ENCODE results near the gene RGS9.

Gene RGS9

DNA sequence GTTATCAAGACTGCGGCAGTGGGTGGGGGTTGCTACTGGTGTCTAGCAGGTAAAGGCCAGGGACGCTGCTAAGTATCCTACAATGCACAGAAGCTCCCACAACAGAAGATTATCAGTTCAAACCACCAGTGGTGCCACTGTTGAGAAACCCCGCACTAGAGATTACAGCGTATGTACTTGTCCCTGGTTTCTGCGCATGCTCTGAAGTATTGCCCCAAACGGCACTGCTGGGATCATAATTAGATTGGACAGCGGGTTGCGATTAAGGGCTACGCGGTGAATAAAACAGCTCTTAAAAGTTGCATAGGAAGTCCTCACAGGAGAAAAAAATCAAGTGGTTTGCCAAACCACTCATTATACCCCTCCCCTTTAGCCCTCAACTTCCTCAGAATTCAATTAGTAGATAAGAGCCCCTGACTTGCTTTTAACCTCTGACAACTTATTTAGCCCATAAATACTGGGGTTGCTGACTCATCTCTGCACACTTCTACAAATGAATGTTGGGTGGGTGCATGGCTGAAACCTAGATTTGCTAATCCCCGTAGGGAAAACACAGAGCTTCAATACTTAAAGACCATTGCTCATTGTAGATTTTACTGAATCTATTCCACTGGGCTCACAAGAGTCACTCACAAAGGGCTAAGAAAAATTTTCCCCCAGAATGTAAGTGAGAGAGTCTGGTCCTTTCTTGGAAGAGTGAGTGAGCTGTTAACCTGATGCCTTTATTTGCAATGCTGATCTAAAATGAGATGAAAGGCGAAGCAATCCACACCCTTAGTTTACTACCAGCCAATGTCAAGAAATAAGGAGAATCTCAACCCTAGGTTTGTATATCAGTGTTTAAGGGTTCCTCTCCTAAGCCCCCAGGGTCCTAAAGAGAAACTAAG lies 91.8 kb downstream of the RGS9 start:
- H3K9ac ChIP-seq (ENCODE audit: low read depth, low read length): no peak overlapping the region
- H3K4me3 ChIP-seq (ENCODE audit: low read depth, low read length): no peak overlapping the region
- H3K36me3 ChIP-seq (ENCODE audit: control insufficient read depth, insufficient read depth, low read length): no peaks in the 10 kb centered on the region
- no peaks in the 10 kb centered on the region for H3K4me1 ChIP-seq (ENCODE audit: control insufficient read depth, insufficient read depth, low read length)
- H3K27me3 ChIP-seq (ENCODE audit: control insufficient read depth, insufficient read depth, low read length): no peaks in the 10 kb centered on the region
- H3K9me3 ChIP-seq (ENCODE audit: control insufficient read depth, insufficient read depth, low read length): no peaks in the 10 kb centered on the region

DNA sequence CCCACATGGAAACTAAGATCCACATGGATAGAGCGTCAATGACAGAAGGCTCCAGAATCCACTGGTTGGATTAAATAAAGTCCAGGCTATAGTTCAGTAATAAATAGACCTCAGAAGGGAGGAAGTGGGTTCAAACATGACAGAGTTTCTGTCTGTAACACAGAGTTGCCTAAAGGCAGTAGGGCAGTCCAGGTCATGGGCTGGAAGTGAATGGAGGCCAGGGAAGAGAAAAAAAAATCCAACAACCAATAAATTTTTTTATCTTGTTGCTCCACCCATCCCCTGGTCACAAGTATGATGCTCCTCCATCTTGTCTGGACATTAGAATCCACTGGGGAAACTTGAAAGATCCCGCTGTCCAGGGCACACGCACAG lies 92.4 kb downstream of the RGS9 start:
- no peaks in the 10 kb centered on the region for H3K36me3 ChIP-seq (ENCODE audit: control insufficient read depth, insufficient read depth, low read length)
- H3K4me1 ChIP-seq (ENCODE audit: control insufficient read depth, insufficient read depth, low read length): no peaks in the 10 kb centered on the region
- no peak overlapping the region for H3K4me3 ChIP-seq (ENCODE audit: low read depth, low read length)

DNA sequence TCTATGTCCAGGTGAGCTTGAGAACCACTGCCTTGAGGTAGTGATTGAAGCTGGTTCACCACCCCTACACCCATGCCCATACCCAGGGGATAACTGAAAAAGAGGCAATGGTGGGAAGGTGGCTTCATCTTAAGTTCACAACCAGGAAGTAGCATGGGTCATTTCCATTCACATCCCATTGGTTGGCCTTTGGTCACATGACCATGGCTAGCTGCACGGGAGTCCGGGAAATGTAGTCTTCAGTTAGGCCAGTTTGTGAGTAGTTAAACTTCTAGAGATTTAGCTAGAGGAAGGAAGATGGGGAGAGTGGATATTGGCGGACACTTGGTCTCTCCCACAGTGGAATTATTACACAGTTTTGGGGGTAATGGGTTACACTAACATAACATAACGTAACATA lies 92.9 kb downstream of the RGS9 start:
- Histone ChIP-seq H3K4me3 (ENCODE audit: low read depth, low read length) (no peak overlapping the region), H3K36me3 (ENCODE audit: control insufficient read depth, insufficient read depth, low read length) (no peaks in the 10 kb centered on the region), H3K9me3 (ENCODE audit: control insufficient read depth, insufficient read depth, low read length) (no peaks in the 10 kb centered on the region), H3K9ac (ENCODE audit: low read depth, low read length) (no peak overlapping the region), H3K27me3 (ENCODE audit: control insufficient read depth, insufficient read depth, low read length) (no peaks in the 10 kb centered on the region), H3K4me1 (ENCODE audit: control insufficient read depth, insufficient read depth, low read length) (no peaks in the 10 kb centered on the region)

More for the DNA sequence above, 92.4 kb downstream of the RGS9 start:
- H3K9ac ChIP-seq (ENCODE audit: low read depth, low read length): no peak overlapping the region
- H3K9me3 ChIP-seq (ENCODE audit: control insufficient read depth, insufficient read depth, low read length): no peaks in the 10 kb centered on the region
- no peaks in the 10 kb centered on the region for H3K27me3 ChIP-seq (ENCODE audit: control insufficient read depth, insufficient read depth, low read length)

DNA sequence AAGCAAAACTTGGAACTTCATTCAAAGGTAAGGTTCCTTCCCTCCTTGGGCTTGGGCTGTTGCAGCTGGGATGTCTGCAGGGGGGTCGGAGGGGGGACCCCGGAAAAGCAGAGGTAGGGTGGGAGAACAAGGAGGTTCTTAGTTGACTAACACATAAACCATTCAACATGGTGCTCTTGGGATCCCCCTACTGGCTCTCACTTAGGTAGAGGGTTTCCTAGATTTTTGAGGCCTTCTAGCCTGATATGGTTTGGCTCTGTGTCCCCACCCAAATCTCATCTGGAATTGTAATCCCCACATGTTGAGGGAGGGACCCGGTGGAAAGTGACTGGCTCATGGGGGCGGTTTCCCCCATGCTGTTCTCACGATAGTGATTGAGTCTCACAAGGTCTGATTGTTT lies 93.9 kb downstream of the RGS9 start:
- Histone ChIP-seq H3K9ac (ENCODE audit: low read depth, low read length) (no peak overlapping the region), H3K9me3 (ENCODE audit: control insufficient read depth, insufficient read depth, low read length) (no peaks in the 10 kb centered on the region), H3K36me3 (ENCODE audit: control insufficient read depth, insufficient read depth, low read length) (no peaks in the 10 kb centered on the region), H3K4me1 (ENCODE audit: control insufficient read depth, insufficient read depth, low read length) (no peaks in the 10 kb centered on the region), H3K4me3 (ENCODE audit: low read depth, low read length) (no peak overlapping the region), H3K27me3 (ENCODE audit: control insufficient read depth, insufficient read depth, low read length) (no peaks in the 10 kb centered on the region)

DNA sequence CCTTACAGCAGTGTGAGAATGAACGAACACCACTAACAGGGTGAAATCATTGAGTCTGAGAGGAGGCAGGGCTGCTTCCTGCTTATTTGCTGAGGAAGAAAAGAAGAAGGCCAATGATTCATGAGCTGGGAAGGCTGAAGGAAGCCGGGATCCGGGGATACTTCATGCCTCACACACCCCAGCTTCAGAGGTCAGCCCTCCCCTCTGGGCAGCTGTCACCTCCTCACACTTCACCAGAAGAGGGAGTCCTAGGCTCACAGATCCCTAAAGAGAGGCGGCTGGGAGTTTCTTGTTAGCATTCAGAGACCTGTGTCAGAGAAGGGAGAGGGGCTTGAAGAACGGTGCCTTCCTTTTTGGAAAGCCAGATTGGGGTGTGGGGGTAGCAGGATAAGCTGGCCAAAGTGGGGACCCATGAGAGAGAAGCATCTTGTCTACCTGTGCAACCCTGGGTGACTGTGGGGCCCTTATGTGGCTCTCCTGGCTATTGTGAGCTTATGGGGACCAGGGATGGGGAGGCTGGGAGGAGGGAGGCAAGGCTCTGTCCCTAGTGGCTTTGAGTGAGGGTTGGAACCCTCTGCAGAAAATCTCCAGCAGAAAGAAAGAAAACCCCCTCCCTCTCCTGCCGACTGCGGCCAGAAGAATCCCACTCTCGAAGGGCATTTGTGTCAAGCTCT lies 94.6 kb downstream of the RGS9 start:
- no peak overlapping the region for H3K9ac ChIP-seq (ENCODE audit: low read depth, low read length)
- H3K4me1 ChIP-seq (ENCODE audit: control insufficient read depth, insufficient read depth, low read length): no peaks in the 10 kb centered on the region
- no peaks in the 10 kb centered on the region for H3K9me3 ChIP-seq (ENCODE audit: control insufficient read depth, insufficient read depth, low read length)
- no peaks in the 10 kb centered on the region for H3K27me3 ChIP-seq (ENCODE audit: control insufficient read depth, insufficient read depth, low read length)
- no peaks in the 10 kb centered on the region for H3K36me3 ChIP-seq (ENCODE audit: control insufficient read depth, insufficient read depth, low read length)
- H3K4me3 ChIP-seq (ENCODE audit: low read depth, low read length): no peak overlapping the region

DNA sequence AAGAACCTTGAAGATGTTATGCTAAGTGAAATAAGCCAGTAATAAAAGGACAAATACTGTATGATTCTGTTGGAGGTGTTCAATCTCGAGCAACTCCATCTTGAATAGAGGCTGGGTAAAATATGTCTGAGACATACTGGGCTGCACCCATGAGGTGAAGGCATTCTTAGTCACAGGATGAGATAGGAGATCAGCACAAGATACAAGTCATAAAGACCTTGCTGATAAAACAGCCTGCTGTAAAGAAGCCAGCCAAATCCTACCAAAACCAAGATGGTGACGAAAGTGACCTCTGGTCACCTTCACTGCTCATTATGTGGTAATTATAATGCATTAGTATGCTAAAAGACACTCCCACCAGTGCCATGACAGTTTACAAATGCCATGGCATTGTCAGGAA lies 98.1 kb downstream of the RGS9 start:
- H3K4me1 ChIP-seq (ENCODE audit: control insufficient read depth, insufficient read depth, low read length): no peaks in the 10 kb centered on the region
- H3K4me3 ChIP-seq (ENCODE audit: low read depth, low read length): no peak overlapping the region
- no peaks in the 10 kb centered on the region for H3K36me3 ChIP-seq (ENCODE audit: control insufficient read depth, insufficient read depth, low read length)
- no peaks in the 10 kb centered on the region for H3K9me3 ChIP-seq (ENCODE audit: control insufficient read depth, insufficient read depth, low read length)
- no peaks in the 10 kb centered on the region for H3K27me3 ChIP-seq (ENCODE audit: control insufficient read depth, insufficient read depth, low read length)
- H3K9ac ChIP-seq (ENCODE audit: low read depth, low read length): no peak overlapping the region

DNA sequence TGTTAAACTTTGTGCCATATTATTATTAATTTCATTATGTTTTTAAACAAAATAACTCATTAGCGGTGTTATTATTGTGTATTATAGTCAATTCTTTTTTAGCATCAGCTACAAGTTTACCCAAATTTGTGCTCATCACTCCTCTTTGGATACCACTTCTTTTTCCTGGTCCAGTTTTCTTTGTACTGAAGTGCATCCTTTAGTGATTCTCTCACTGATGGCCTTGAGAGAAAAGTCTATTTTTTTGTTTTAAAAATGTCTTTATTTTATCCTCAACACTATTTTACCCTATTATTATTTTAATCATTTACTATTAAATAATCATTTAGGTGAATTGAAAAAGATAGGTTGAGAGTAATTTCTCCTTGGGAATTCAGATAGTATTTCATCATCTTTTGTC lies 99.2 kb downstream of the RGS9 start:
- Histone ChIP-seq H3K36me3 (ENCODE audit: control insufficient read depth, insufficient read depth, low read length) (no peaks in the 10 kb centered on the region), H3K9me3 (ENCODE audit: control insufficient read depth, insufficient read depth, low read length) (no peaks in the 10 kb centered on the region), H3K4me1 (ENCODE audit: control insufficient read depth, insufficient read depth, low read length) (no peaks in the 10 kb centered on the region), H3K27me3 (ENCODE audit: control insufficient read depth, insufficient read depth, low read length) (no peaks in the 10 kb centered on the region), H3K4me3 (ENCODE audit: low read depth, low read length) (no peak overlapping the region), H3K9ac (ENCODE audit: low read depth, low read length) (no peak overlapping the region)

DNA sequence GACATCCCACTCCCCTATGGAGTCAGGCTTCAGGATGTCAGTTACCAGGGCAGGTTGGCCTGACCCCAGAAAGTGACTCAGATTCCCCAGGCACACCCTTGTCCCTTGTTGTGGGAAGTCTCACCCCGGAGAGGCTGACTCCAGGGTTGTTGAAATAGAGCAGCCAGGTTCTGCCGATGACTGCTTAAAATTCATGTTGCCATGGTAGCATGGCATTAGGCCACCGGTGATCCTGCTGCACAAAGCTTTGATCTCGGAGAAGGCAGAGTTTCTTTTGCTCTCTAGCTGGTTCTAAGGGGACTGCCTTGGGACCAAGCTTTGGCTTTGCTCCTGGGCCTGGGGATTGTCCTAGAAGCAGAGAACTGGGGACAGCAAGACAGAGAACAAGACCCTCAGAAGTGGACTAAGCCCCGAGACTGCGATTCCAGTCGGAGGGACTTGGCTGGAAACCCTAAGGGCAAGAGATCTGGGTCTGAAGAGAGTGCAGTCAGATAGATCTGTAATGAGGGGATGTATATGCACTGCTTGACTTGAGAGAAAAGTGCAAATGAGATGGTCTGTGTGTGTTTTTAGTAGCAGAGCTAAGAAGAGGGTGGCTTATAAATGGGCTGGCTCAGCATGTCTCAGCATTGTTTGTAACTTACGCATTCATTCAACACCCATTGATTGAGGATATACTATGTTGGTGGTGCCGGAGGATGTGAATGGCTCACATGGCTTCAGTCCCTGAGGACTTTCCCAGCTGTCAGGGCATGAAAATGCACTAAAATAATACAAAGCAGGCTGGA lies 106.9 kb downstream of the RGS9 start:
- H3K4me3 ChIP-seq (ENCODE audit: low read depth, low read length): no peak overlapping the region
- H3K9me3 ChIP-seq (ENCODE audit: control insufficient read depth, insufficient read depth, low read length): no peaks in the 10 kb centered on the region
- no peaks in the 10 kb centered on the region for H3K36me3 ChIP-seq (ENCODE audit: control insufficient read depth, insufficient read depth, low read length)
- H3K9ac ChIP-seq (ENCODE audit: low read depth, low read length): no peak overlapping the region
- peaks cover 4% of the 10 kb centered on the region for H3K4me1 ChIP-seq (ENCODE audit: control insufficient read depth, insufficient read depth, low read length)
- H3K27me3 ChIP-seq (ENCODE audit: control insufficient read depth, insufficient read depth, low read length): no peaks in the 10 kb centered on the region

DNA sequence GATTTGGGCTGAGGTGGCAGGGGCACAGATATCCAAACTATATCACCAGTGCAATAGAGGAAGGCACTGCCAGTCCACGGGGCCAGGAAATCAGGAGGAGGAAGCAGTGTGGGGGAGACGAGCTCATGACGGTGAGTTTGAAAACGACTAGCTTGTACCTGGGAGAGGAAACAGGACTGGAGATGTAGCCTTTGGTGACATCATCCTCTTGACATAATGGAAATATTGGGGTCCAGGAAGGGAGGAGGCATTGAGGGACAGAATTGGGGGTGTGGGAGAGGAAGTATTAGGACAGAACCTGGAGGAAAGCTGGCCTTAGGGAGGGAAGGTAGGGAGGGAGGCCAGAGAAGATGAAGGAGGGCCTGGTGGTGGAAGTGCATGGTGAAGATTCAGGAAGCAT lies 109.1 kb downstream of the RGS9 start:
- Histone ChIP-seq H3K9ac (ENCODE audit: low read depth, low read length) (no peak overlapping the region), H3K27me3 (ENCODE audit: control insufficient read depth, insufficient read depth, low read length) (no peaks in the 10 kb centered on the region), H3K36me3 (ENCODE audit: control insufficient read depth, insufficient read depth, low read length) (no peaks in the 10 kb centered on the region), H3K9me3 (ENCODE audit: control insufficient read depth, insufficient read depth, low read length) (no peaks in the 10 kb centered on the region), H3K4me1 (ENCODE audit: control insufficient read depth, insufficient read depth, low read length) (peaks cover 4% of the 10 kb centered on the region), H3K4me3 (ENCODE audit: low read depth, low read length) (no peak overlapping the region)

DNA sequence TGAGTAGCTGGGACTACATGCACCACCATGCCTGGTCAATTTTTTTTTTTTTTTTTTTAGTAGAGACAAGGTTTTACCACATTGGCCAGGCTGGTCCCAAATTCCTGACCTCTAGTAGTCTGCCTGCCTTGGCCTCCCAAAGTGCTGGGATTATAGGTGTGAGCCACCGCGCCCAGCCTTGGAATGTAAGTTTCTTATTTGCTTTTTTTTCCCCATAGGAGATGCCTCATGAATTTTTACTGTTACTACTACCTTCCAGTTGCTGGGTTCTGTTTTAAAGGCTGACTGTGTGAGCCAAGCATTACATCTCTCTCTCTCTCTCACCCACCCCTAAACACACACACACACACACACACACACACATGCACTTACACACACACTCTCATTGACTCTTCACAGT lies 112.6 kb downstream of the RGS9 start:
- Histone ChIP-seq H3K4me3 (ENCODE audit: low read depth, low read length) (no peak overlapping the region), H3K9ac (ENCODE audit: low read depth, low read length) (no peak overlapping the region), H3K36me3 (ENCODE audit: control insufficient read depth, insufficient read depth, low read length) (no peaks in the 10 kb centered on the region), H3K4me1 (ENCODE audit: control insufficient read depth, insufficient read depth, low read length) (no peaks in the 10 kb centered on the region), H3K9me3 (ENCODE audit: control insufficient read depth, insufficient read depth, low read length) (no peaks in the 10 kb centered on the region), H3K27me3 (ENCODE audit: control insufficient read depth, insufficient read depth, low read length) (no peaks in the 10 kb centered on the region)

DNA sequence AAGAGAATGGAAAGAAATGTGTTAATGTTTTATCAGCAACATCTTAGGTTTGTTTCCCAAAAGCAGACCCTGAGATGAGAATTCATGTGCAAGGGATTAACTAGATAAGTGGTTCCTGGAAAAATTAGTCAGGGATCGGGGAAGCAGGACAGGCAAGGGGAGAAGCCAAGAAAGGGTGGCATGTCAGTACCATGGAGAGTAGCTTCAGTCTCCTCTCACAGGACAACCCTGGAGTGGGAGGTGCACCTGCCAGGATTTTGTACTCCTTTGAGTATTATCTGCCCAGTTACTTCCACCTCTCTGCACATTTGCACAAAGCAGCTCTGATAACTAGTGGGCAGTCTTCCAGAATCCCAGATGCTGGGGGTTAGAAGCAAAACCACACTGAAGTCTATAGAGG lies 117.0 kb downstream of the RGS9 start:
- Histone ChIP-seq H3K4me3 (ENCODE audit: low read depth, low read length) (no peak overlapping the region), H3K4me1 (ENCODE audit: control insufficient read depth, insufficient read depth, low read length) (no peaks in the 10 kb centered on the region), H3K9me3 (ENCODE audit: control insufficient read depth, insufficient read depth, low read length) (no peaks in the 10 kb centered on the region), H3K9ac (ENCODE audit: low read depth, low read length) (no peak overlapping the region), H3K36me3 (ENCODE audit: control insufficient read depth, insufficient read depth, low read length) (no peaks in the 10 kb centered on the region), H3K27me3 (ENCODE audit: control insufficient read depth, insufficient read depth, low read length) (no peaks in the 10 kb centered on the region)

Measured in iPS-15b (cell line).